NCI-H460 (cell line): ENCODE results near the gene WIF1. TPM values are rescaled to one million over a fixed set of nuclear protein-coding genes. Genes with fewer than 3 reads are reported as not detected.

Experiments used
- DNase-seq: peaks from one replicate; pipeline ENCODE4 v3.0.0-alpha.2; 2016; ENCODE audit warnings: low read depth; ENCODE audit errors: extremely low read depth
- polyA plus RNA-seq: library from polyadenylated mRNA; depleted of rRNA; stranded (reverse); fragments of >200 nt; gene quantifications from 2 replicates; pipeline ENCODE4 v1.2.3, GENCODE V29; 2014; cell fraction: nucleus; rRNA removed
- total RNA-seq: library from RNA; depleted of rRNA; stranded (reverse); fragments of >200 nt; shearing (Covaris generic); gene quantifications from 2 replicates; pipeline ENCODE4 v1.2.3, GENCODE V29; 2014; rRNA removed

The WIF1 gene, protein sequence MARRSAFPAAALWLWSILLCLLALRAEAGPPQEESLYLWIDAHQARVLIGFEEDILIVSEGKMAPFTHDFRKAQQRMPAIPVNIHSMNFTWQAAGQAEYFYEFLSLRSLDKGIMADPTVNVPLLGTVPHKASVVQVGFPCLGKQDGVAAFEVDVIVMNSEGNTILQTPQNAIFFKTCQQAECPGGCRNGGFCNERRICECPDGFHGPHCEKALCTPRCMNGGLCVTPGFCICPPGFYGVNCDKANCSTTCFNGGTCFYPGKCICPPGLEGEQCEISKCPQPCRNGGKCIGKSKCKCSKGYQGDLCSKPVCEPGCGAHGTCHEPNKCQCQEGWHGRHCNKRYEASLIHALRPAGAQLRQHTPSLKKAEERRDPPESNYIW
- not detected in 2 replicates for total RNA-seq
- polyA plus RNA-seq, result not detected in 2 replicates

DNA sequence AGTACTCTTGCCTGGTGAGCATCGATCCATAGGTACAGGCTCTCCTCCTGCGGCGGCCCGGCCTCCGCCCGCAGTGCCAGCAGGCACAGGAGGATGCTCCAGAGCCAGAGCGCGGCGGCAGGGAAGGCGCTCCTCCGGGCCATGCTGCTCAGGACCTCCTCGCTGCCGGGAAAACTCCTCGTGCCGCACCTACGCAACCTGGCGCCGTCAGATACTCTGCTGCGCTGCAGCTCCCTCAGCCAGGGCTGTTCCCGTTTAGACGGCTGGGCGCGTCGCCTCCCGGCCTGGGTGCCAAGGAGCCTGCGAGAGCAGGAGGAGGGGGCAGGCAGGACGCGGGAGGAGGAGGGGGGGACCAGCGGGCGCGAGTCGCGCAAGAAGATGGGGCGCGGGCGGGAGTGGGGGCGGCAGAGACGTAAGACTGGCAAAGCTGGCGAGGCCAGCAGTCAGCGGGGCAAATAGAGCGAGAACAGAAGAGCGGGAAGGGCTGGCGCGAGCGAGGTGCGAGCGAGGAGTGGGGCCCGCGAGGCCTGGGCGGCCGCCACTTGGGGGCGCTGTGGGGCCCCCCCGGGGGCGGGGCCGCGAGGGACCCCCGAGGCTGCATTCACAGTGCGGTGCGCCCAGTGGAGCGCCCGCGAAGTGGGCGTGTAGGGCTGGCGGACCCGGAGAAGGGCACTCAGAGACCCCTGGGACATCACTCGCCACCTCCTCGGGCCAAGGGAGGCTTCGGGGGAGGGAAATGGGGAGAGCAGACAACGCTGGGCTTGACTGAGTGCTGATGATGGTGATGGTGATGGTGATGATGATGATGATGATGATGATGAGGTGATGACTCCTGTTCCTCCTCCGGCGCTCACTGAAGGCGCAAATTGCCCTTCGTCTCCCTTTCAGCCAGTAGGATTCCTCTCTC is at the start of gene WIF1:
TSS of gene WIF1 (minus strand) at position 257 of the 907 bp plus-strand sequence. CDS start at position 143, 114 bp downstream.
- DNase-seq, result no peak

DNA sequence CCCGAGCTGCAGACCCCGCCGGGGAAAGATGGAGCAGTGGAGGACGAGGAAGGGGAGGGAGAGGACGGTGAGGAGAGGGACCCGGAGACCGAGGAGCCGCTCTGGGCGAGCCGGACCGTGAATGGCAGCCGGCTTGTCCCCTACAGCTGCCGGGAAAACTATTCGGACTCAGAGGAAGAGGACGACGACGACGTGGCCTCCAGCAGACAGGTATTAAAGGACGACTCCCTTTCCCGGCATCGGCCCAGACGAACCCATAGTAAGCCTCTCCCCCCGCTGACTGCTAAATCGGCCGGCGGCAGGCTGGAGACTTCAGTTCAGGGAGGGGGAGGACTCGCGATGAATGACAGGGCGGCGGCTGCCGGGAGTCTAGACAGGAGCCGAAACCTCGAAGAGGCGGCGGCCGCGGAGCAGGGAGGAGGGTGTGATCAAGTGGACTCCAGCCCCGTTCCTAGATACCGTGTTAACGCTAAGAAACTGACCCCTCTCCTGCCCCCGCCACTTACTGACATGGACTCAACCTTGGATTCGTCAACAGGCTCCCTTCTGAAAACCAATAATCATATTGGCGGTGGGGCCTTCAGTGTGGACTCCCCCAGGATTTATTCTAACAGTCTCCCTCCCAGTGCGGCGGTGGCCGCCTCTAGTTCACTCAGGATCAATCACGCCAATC is 49.2 kb upstream of the WIF1 start:
- peak; percentile 27 for DNase-seq

DNA sequence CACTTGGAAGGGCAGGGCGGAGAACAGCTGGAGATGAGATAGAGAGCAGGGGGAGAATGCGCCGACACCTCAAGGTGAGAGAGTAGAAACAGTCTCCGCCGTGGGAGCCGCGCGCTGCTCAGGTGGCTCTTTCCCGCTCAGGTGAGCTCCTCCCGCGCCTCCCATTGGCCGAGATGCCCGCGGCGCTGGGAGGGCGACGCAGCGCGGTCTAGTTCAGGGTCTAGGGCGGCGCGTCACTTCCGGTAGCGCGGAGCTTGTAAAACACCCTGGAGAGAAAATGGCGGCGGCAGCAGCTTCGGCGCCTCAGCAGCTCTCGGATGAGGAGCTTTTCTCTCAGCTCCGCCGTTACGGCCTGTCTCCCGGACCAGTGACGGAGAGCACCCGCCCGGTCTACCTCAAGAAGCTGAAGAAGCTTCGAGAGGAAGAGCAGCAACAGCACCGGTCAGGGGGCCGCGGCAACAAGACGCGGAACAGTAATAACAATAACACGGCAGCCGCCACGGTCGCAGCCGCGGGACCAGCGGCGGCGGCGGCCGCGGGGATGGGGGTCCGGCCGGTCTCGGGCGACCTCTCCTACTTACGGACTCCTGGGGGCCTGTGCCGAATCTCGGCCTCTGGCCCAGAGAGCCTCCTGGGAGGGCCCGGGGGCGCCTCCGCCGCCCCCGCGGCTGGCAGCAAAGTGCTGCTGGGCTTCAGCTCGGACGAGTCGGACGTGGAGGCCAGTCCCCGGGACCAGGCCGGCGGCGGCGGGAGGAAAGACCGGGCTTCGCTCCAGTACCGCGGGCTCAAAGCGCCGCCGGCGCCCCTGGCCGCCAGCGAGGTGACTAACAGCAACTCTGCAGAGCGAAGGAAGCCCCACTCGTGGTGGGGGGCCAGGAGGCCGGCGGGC is 48.5 kb upstream of the WIF1 start, which contains the start of gene LEMD3:
TSS of gene LEMD3 (plus strand) at position 264 of the 889 bp plus-strand sequence. CDS start at position 278, 14 bp downstream.
- peak; percentile 85 for DNase-seq

DNA sequence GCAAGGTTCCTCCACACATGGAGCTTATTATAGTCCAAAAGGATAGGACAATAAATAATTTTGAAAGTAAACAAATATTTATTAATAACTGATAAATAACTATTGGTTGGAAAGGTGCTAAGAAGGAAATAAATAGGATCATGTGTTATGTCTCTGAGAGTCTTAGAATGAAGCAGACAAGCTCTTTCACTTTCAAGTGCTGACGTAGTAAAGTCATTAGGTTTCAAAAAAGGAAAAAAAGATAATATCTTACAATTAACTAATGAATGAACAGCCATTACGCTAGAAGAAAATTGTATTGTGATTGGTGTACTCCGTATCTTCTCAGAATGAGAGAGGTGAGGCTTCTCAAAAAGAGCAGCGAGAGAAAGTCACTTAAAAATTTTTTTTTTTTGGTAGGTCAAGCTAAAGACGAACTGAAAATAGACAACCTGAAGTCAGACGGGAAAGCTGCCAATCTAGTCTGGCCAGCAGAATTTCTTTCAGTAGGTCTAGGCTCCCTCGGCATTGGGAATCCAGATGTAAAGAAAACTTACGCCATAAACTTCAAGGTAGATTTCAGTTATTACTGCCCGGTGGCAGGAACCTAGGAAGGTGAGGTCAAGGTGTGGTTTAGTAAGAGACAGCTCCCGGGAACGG is 47.7 kb upstream of the WIF1 start:
- DNase-seq, result no peak

DNA sequence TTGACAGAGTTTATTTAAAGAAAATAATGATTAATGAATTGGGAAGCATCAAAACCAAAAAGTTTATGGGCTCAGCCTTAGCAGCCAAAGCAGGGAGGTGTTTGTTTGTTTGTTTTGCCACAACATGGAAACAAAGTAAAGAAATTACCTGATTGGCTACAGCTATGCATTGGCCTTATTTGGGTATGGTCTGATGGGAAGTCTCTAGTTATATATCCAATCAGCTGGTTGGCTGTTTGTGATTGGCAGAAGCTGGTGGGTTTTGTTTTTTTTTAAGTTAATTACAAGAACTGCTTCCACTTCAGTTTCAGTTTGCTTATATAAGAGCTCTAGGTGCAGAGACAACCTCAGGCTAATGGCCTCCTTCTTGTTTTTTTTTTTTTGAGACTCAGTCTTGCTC is 43.7 kb upstream of the WIF1 start:
- DNase-seq, result no peak

DNA sequence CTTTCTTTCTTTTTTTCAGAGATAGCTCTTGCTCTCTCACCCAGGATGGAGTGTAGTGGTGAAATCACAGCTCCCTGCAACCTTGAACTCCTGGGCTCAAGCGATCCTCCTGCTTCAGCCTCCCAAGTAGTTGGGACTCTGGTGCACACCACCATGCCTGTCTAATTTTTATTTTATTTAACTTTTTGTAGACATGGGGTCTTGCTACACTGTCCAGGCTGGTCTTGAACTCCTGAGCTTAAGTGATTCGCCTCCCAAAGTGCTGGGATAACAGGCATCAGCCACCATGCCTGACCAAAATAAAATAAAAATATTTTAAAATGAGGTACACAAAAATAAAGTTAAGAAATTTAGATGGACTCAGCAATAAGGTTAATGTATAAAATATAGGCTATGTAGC is 43.1 kb upstream of the WIF1 start:
- DNase-seq, result no peak

DNA sequence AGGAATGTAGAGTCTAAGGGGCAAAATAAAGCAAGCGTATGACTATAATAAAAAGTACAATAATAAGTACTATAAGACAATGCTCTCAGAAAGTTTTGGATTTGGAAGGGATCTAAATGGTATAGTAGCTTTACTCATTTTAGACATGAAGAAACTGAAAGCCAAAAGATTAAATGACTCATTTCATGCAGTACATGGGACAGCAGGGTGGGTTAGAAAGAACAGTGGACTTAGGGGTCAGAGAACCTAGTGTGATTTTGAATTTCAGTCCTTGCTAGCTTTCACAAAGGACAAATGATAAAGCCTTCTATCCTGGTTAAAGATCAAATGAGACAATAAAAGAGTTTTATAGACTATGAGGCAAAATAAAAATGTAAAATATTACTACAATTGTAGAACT is 41.5 kb upstream of the WIF1 start:
- no peak for DNase-seq

DNA sequence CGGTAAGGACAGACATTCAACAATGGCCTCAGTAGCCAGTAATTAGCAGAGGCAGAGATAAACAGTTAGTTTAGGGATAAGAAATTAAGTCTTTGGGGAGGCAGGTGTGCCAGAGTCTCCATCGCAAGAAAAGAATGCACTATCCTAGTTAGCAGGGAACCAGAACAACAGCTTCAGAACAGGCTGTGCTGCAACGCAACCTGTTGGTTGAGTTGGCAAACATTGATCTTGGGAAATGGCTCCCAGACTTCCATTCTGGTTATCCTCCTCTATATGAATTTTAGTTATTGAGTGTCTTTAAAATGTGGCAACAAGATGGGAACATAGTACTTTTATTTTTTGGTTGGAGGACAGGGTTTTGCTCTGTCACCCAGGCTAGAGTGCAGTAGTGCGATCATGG is 36.0 kb upstream of the WIF1 start:
- DNase-seq, result no peak

DNA sequence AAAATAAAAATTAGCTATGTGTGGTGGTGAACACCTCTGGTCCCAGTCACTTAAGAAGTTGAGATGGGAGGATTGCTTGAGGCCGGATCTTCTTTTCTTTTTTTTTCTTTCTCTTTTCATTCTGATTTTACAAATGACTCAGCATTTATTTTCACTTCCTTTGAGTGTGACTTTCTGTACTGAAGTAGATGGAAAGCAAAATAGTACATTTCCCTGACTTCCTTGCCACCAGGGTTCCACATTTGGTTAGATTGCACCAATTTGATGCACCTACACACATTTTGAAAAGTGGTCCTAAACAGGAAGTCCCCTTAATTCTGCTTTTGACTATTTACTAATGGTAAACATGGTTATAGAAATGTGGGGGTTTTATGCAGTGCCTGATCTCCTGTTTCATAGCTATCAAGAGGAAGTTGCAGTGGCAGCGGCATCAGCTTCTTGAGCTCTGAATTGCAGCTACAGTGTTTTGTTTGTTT is 35.3 kb upstream of the WIF1 start:
- no peak for DNase-seq

DNA sequence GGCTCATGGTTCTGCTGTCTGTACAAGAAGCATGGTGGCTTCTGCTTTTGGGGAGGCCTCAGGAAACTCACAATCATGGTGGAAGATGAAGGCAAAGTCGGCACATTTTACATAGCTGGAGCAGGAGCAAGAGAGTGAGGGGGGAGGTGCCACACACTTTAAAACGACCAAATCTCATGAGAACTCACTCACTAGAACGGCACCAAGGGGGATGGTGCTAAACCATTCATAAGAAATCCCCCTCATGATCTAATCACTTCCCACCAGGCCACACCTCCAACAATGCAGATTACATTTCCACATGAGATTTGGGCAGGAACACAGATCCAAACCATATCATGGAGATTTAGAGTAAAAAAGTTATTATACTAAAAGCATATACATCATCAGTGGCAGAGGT is 34.7 kb upstream of the WIF1 start:
- DNase-seq, result no peak

DNA sequence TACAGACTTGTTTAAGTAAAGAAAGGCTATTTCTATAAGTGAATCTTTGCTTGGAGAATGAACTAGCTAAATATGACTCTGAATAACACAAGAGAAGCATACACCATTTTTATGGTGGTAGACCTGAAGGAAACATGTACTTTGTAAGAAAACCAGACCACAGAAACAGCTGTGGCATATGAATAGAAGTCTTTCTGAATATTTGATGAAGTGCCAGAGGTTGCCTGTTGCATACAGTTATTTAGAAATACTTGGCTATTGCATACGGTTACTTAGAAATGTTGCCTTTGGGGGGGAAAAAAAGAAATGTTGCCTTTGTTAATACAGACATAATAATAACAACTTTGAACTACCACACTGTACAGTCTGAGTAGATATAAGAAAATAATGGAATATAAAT is 31.5 kb upstream of the WIF1 start:
- no peak for DNase-seq

DNA sequence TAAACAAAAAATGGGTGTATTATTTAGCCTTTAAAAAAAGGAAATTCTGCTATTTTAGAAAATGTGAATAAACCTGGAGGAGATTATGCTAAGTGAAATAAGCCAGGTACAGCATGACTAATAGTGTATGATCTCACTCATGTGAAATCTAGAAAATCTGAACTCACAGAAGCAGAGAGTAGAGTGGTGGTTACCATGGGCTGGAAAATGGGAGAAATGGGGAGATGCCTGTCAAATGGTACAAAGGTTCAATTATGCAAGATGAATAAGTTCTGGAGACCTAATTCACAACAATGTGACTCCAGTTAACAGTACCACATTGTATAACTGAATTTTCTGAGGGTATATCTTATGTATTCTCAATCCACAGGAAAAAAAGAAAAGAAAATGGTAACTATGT is 30.9 kb upstream of the WIF1 start:
- DNase-seq, result no peak

DNA sequence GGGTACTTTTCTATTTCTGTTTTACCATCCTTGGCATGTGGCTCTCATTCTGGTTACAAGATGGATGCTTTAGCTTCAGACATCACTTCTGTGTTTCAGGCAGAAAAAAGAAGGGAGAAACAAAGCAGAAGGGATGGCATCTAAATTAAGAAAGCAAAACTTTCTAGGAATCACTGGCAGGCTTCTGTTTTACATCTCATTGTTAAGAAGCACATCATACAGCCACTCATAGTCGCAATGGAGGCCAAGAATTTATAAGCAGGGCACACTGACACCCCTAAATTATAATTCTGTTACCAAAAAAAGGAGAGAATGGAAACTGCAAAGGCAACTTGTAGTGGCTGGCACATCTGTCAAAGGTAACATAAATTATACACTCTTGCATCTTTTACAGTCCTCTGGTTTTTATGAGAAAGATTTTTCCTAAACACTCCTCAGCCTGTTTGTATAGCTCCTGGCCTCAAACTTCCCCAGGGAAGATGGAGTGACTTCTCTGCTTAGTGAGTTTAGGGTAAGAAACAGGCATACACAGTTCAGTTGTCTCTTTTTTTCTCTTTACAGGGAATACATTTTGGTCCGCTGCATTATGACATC is 26.3 kb upstream of the WIF1 start:
- no peak for DNase-seq

DNA sequence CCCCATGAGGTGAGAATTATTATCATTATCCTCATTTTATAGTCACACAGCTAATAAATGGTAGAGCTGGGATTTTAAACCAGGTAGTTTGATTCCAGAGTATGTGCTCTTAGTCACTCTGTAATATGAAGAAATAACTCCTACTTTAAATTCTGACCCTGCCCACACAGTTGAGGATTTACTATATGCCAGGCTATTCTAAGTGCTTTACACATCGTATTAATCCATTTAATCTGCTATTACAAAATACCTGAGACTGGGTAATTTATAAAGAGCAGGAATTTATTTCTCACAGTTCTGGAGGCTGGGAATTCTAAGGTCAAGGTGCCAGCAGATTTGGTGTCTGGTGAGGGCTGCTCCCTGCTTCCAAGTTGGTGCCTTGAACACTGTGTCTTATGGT is 19.6 kb upstream of the WIF1 start:
- no peak for DNase-seq

DNA sequence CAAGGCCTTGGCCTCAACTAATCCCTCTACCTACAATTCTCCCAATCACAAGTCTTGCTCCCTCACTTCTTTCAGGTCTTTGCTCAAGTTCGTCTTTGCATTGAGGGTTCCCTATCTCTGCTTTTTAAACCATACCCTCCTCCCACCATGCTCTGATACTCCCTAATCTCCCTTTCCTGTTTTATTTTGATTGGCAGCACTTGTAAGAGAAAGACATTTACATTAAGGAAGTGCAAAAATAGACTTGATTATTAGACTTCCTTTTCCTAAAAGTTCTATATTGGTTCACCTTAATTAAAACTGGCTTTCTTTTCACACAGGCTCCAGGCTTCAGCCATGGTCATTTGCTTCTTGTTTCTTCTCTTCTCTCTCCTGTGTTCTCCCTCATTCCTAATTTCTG is 18.3 kb upstream of the WIF1 start:
- DNase-seq, result no peak

DNA sequence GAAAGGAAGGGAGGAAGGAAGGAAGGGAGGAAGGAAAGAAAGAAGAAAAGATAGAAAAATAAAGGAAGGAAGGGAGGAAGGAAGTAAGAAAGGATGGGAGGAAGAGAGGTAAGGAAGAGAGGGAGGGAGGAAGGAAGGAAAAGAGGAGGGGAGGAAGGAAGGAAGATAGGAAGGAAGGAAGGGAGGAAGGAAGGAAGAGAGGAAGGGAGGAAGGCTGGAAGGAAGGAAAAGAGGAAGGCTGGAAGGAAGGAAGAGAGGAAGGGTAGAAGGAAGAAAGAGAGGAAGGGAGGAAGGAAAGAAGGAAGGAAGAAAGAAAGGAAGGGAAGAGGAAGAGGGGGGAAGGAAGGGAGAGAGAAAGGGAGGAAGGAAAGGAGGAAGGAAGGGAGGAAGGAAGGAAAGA is 12.8 kb upstream of the WIF1 start:
- no peak for DNase-seq

DNA sequence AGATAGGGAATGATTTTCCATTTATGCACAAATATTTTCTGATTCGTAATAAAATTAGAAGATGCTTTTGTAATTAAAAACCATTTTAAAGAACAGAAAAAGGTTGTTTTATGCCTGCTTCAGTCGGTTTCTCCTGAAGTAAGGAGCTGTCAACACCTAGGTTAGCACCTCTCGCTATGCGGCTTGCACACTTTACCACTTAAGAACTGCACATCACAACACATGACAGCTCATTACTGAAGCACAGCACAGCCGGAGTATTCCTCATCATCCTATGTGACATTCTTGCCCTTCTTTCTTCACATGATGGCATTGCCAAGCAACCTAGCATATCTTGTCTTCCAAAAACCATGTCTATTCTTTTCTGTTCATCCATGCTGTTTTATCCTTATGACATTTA is 5.4 kb upstream of the WIF1 start:
- no peak for DNase-seq

DNA sequence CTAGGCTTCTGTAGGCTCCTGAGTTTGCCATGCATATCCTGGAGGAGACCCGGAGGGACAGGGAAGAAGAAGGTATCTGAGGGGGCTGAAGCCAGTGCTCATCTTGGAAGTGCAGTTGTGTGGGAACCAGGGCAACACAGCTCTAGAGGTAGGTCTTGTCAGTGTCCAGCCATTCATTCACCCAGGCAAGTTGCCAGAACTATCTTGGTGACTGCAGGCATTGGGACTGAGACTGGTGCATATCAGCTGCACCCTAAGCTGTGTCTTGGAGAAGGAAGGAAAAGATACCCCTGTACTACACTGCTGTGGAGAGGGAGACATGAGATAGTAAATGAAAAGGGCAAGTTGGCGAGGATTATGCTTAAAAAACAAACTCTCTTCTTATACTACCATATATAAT is 4.9 kb upstream of the WIF1 start:
- no peak for DNase-seq

DNA sequence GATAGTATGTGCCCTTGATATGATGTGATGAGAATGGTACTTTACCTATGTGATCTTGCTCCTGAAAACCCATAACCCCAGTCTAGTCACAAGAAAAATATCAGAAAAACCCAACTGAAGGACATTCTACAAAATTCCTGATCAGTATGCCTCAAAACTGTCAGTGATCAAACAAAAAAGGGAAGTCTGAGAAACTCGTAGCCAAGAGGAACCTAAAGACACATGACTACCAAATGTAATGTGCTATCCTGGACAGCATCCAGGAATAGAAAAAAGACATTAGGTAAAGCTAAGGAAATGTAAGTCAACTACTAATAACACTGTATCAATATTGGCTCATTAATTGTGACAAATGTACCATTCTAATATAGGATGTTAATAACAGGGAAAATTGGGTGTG is 4.1 kb upstream of the WIF1 start:
- no peak for DNase-seq
